ENCODE data around the gene EBF4.
A peak's percentile ranks its signal among the peaks of the same experiment; 100 is the strongest.

Gene EBF4, protein sequence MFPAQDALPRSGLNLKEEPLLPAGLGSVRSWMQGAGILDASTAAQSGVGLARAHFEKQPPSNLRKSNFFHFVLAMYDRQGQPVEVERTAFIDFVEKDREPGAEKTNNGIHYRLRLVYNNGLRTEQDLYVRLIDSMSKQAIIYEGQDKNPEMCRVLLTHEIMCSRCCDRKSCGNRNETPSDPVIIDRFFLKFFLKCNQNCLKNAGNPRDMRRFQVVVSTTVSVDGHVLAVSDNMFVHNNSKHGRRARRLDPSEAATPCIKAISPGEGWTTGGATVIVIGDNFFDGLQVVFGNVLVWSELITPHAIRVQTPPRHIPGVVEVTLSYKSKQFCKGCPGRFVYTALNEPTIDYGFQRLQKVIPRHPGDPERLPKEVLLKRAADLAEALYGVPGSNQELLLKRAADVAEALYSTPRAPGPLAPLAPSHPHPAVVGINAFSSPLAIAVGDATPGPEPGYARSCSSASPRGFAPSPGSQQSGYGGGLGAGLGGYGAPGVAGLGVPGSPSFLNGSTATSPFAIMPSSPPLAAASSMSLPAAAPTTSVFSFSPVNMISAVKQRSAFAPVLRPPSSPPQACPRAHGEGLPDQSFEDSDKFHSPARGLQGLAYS
- total RNA-seq = 4.7 reads per million, percentile 18 among the genes with 10 or more reads in this experiment

DNA sequence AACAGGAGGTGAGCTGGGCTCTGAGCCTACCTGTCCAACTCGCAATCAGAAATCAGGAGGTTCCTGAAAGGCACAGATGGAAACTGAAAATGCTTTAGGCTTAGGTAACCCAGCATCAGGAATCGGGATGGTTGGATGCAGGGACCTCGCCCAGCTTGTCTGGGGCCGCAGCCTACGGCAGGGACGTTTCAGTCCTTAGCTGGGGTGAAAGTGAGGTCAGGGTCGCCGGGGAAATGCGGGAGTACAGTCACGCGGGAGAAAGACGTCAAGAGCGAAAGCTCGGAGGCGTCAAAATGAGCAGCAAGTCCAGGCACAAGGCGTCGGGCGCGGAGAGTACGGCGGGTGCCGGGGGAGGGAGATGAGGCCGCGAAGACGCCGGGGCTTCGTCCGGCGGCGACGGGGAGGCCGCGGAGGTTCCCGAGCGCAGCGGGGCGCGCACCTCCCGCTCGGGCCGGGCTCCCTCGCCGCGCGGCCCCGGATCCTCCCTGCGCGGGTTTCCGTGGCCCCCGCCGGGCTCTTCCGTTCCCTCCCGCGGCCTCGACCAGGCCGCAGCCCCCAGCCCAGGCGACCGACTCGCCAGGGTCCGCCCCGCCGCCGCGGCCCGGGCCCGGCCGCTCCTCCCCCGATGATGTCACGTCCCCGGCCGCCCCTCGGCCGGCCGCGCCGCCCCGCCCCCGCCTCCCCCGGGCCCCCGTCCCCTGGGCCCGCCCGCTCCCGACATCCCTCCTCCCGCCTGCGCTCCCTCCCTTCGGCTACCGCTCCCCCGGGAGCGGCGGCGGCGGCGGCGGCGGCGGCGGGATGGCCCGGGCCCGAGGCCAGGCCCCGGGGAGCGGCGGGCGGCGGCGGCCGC, at the start of gene EBF4:
EBF4 (plus strand) TSS at position 745 of the 850 bp plus-strand sequence. CDS start 866 bp downstream, outside the sequence.
- DNase-seq = no peak

DNA sequence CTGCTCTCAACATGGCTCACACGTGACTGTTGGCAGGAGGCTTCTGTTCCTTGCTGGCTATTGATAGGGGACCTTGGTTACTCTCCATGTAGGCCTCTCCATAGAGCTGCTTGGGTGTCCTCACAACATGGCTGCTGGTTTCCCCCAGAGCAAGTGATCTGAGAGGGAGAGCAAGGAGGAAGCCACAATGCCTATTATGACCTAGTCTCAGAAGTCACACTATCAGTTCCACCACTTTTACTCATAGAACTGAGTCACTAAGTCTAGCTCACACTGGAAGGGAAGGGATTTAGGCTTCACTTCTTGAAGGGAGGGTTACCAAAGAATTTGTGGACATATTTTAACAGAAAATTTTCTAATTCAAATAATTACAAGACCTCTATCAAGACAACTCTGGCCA, 48.9 kb upstream of the EBF4 start:
- DNase-seq = no peak

DNA sequence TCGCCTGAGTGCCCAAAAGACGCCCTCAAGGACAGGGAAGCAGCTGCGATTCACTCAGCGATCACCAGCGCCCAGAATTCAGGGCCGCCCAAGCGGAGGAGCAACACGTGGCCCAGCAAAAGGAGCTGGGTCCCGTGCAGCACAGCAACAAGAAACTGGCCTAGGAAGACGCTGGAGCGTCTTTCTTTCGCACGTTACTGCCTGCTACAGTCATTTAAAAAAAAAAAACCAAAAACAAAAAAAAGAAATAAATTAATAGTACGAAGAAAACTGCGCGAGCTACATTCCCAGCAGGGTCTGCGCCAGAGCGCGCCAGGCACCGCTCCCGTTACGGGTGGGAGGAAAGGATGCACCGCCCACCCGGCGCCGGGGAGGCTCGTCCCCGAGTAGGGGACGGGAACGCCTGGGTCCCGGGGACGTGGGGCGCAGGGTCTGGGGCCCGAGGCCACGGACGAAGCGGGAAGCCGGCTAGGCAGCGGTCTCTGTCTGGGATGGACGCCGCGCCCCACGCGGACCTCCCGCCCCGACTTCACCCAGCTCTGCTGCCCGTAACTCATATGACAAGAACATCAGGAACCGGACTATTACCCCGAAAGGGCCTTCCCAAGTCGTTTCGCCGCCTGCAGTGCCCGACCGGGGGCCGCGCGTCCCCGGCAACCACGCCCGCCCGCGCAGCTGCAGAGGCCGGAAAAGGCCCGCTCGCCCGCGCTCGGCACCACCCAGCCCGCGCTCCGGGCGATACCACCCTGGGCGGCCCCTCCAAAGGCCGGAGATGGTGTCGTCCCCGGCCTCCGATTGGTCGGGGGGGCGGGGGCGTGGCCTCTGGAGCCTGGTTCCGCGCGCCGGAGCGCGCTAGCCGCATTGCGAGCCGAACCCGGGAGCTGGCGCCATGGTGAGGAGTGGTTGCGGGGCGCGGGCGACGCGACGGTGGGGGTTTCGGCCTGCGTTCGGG, 40.5 kb upstream of the EBF4 start, which contains the start of gene NOP56:
NOP56 (plus strand) TSS at position 861 of the 952 bp plus-strand sequence; CDS start at position 890, 29 bp downstream.
- DNase-seq = peak; percentile 92

DNA sequence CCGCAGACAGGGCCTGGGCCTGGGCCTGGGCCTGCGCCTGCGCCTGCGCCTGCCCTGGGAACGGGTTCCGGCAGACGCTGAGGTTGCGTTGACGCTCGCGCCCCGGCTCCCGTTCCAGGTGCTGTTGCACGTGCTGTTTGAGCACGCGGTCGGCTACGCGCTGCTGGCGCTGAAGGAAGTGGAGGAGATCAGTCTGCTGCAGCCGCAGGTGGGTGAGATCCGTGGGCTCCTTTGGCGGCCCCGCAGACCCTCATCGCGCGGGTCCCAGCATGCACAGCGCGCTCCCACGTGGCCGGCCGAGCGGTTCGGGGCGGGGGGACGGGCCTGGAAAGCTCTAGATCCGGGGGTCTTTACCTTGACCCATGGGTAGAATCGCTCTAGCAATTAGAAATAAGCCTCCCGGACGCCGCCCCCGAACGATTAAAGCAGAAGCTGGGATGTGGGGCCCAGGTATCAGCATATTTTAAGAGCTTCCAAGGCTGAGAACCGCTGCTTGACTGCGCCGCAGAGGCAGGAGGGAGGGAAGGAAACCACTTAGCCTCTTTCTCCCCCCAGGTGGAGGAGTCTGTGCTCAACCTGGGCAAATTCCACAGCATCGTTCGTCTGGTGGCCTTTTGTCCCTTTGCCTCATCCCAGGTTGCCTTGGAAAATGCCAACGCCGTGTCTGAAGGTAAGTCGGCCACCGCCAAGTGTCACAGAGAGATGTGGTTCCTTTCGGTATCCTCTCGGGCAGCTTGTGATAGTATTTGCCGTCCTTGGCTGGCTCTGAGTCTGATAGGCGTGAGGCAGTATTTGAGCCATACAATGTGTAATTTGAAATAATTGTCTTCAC, 39.6 kb upstream of the EBF4 start:
- no peak for DNase-seq

DNA sequence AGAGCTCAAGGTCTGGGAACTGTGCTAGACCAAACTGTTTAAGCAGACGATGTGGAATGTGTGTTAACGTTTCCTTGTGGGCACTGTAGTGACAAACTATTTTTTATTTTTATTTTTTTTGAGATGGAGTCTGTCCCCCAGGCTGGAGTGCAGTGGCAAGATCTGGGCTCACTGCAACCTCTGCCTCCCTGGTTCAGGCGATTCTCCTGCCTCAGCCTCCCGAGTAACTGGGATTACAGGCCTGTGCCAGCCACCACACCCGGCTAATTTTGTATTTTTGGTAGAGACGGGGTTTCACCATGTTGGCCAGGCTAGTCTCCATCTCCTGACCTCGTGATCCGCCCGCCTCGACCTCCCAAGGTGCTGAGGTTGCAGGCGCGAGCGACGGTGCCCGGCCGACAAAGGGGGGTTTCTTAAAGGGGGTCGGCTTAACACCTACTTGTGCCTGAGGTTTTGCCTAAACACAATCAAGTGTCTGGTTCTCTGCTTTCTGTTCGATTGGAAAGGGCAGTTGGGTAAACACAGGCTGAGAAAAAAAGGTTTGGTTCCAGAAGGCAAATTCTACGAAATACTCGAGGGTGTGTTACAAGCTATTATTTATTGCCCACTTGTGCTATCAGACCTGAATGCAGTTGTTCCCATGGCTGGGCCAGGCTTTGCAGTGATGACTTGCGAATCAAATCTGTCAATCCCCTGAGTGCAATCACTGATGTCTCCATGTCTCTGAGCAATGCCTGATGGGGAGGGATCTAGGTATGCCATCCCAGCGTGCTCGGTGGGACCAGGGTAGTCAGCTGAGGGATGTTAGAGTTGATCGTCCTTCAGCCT, 38.8 kb upstream of the EBF4 start:
- no peak for DNase-seq

DNA sequence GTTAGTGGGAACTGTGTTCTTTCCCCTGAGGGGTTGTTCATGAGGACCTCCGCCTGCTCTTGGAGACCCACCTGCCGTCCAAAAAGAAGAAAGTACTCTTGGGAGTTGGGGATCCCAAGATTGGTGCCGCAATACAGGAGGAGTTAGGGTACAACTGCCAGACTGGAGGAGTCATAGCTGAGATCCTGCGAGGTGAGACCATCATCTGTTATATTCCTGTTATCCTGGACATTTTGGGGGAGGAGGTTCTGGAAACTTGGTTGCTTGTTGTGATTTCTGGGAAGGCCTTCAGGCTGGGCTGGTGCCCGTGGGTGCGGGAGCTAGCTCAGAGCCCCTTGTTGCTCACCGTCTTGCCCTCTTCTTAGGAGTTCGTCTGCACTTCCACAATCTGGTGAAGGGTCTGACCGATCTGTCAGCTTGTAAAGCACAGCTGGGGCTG, 38.2 kb upstream of the EBF4 start:
- DNase-seq = no peak

DNA sequence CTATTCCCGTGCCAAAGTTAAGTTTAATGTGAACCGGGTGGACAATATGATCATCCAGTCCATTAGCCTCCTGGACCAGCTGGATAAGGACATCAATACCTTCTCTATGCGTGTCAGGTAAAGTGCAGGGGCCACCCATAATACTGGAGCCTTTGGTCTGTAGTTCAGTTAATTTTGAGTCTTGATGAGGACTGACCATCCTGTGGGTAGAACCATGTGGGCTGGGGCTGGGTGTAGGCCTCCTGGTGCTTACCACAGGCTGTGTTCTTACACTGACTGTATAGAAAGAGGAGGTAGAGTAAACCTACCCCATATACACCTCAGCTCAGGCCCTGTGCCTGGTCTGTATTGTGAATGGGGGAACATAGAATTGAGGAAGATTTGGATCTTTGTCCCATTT, 37.7 kb upstream of the EBF4 start:
- no peak for DNase-seq

DNA sequence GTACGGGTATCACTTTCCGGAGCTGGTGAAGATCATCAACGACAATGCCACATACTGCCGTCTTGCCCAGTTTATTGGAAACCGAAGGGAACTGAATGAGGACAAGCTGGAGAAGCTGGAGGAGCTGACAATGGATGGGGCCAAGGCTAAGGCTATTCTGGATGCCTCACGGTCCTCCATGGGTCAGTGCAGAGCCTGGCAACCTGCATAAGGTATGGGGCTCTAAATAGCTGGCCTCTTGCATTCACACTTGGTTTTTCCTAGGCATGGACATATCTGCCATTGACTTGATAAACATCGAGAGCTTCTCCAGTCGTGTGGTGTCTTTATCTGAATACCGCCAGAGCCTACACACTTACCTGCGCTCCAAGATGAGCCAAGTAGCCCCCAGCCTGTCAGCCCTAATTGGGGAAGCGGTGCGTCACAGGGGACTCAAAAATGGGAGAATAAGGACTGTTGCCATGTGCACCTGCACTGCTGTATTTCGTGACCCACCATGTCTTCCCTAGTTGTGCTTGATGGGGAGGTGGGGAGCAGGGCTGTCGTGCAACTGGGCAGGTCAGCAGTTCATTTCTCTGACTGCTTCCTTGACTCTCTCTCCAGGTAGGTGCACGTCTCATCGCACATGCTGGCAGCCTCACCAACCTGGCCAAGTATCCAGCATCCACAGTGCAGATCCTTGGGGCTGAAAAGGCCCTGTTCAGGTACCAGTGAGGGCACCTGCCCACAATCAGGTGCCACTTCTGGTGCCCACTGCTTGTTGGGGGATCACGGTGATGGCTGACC, 37.1 kb upstream of the EBF4 start:
- no peak for DNase-seq

DNA sequence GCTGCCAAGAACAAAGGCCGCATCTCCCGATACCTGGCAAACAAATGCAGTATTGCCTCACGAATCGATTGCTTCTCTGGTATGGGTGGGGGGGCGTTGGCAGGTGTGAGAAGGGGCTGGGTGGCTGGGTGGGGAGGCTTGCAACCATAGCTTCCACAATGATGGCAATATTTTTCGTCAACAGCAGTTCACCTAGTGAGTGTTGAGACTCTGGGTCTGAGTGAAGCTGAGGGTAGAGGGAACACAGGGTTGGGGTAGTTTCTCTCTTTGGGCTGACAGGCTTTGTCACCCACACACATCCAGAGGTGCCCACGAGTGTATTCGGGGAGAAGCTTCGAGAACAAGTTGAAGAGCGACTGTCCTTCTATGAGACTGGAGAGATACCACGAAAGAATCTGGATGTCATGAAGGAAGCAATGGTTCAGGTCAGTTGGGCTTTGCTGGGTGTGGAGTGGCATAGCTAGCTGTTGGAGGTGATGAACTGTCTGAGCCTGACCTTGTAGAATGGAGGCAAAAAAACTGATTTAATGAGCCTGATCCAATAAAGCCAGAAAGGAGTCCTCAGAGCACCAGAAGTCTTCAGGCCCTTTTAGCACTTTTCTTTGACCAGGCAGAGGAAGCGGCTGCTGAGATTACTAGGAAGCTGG, 36.0 kb upstream of the EBF4 start:
- DNase-seq = no peak

DNA sequence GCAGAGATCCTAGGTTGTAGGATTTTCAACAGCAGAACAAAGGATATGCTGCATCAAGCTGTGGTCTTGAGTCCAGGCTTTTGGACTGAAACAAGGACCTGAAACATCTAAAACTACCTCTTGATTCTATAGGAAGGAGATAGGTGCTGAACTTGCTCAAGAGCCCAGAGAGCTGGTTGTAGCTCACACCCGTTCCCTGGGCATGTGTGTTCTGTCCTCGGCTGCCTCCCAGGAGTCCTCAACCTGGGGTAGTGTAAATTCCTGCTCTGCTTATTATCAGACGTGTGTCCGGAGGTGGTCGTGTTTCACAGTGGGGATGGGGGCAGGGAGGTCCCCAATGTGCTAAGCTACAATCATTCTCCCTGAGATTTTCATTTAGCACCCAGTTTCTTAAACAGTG, 35.3 kb upstream of the EBF4 start:
- no peak for DNase-seq

DNA sequence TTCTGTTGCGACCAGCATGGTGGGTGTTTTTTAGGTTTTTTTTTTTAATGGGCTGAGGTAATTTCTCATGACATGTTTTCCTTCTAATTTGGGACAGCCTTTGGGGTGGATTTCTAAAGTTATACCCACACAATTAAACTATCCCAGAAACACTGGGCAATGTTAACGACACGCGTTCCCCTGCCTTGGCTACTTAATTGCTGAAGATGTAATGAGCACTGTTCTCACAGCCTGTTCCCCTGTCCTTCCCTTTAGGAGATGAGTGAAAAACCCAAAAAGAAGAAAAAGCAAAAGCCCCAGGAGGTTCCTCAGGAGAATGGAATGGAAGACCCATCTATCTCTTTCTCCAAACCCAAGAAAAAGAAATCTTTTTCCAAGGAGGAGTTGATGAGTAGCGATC, 34.9 kb upstream of the EBF4 start:
- DNase-seq = no peak

DNA sequence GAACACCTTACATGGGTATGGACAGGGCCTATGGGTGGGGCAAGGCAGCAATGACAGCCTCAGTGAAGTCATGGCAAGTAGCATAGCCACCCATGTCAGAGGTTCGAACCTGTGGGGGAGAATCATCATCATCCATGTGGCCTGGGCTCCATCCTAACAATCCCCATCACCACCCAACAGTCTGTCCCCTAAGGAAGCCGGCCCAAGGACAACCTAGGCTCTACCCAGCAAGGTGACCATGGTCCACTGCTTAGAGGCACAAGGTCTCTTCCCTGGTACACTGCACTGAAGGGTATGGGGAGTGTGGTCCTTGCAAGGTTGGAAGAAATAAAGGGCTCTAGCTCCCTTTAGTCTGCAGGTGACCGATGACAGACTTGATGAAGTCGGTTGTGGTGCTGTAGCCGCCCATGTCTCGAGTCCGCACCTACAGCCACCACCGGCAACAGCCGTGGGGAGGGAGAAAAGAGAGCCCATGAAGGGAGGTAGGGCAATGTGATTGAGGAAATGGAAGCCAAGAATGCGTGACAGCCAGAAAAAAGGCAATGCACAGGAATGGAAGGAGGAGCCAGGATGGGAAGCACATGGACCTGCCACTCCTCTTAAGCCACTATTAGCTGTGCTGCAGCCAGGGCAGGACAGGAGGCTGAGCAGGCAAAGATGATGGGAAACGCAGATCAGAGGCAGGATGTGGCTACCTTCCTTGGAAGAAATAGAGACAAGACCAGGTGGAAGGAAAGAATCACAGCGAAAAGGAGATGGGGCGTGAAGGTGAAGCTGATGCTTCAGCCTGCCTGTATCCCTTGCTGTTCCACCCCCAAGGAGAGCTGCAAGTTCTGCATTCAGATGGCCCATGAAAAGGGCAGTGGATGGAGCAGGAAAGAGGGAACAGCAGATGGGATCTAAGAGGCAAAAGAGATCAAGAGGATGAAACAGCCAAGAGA, 33.9 kb upstream of the EBF4 start:
- DNase-seq = no peak

DNA sequence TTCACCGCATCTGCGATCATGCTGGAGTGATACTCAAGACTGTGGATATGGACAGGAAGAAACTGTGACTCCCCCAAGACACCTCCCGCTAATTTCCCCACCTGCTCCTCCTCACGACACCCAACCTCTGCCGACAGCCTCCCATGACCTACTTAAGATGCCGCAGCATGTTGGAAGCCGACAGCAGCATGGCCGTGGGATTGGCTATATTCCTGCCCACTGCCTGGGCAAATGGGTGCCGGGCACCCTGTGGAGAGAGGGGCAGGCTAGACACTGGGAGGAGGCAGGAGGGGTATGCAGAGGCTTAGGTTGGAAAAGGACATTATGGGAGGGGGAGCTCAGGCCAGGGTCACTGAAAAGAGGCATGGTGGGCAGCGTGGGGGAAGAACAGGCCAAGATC, 33.0 kb upstream of the EBF4 start:
- DNase-seq = no peak

DNA sequence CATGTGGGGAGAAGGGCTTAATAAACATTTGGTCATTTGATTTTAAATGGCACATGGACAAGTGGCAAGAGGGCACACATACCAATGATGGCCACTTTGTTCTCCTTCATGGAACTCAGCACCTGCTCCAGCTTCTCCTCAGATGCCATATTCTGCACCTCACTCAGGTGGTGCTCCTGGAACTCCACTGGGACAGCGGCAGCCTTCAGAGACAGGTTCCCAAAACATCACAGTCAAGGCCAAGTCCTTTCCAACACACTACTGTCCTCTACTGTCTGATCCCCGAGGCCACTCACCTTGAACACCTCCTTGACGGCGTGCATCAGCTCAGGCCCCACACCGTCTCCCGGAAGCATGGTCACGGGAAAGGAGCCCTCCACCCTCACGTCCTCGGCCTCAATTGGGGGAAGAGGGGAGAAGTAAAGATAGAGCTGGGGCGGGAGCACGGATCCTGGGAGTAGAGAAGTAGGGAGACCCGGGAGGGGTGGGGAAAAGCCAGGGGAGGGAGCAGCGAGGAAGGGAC, 29.2 kb upstream of the EBF4 start:
- DNase-seq = no peak

DNA sequence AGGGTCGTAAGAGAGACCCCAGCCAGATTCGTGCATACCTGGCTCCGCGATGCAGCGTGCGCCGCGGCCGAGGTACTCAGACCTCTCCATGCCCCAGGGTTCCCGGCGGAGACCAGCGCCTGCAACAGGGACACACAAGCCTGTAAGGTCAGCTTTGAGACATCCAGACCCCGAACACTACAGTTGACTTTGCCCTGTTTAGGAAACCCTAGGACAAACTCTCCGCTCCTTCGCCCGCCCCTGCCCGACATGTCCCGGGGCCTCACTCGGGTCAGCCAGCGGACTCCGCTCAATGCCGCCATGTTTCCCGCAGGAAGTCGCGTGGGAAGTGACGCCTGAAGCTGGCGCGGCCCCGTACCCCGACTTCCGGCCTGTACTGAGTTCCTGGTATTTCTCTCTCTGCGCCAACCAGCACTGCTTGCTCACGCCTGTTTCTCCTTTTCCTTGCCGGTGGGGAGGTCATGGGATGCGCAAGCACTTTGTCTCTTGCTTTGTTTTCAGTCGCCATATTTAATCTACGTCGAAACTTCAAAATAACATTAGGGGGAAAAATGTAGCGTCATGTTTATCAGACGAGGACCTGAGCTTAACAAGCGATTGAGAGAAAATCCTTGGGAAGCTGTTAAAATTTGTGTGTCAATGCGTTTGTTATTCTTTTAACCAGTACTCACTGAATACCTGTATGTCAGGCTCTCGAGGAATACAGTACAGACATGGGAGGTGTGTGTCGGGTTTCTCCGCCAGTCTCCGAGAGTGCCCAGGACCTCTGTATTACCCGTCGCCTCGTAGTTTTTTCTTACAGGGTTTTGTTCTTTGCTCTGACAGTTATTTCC, 28.5 kb upstream of the EBF4 start, which contains the start of gene IDH3B:
IDH3B (minus strand) TSS at position 330 of the 833 bp plus-strand sequence; CDS start at position 302, 28 bp downstream.
- DNase-seq = peak; percentile 88

DNA sequence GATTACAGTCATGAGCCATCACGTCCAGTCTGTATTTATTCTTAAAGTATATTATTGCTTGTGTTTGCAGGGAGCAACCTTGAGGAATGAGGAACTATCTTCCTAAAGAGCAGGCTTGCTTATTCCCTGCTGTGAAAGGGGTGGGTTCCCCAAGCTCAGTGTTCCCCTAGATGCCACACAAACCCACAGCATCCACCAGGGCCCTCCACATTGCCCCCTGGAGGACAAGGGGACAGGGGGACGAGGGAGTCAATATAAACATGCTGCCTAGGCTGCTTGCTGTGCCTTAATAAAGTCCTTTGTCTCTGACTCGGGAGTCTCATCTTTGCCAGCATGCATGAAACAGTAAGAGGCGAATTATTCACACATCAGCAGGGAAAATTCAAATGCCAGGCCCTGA, 20.6 kb upstream of the EBF4 start:
- no peak for DNase-seq
